GM12878 (cell line): ENCODE data around the gene CEBPE. TPM values are rescaled to one million over a fixed set of nuclear protein-coding genes. Genes with fewer than 3 reads are reported as not detected.

Experiments
- ATAC-seq: fragments of 200-7000 bp; cut with Tn5 transposase; 3 replicates; pipeline ENCODE4 v1.9.1; 2020; ENCODE audit warnings: mild to moderate bottlenecking, moderate library complexity
- Bru-seq: library from RNA; stranded (reverse); fragments of 400-500 nt; gene quantifications from one replicate; lab custom pipeline; 2021; lab: Mats Ljungman, UMichigan
- BruChase-seq, 2 experiments: library from RNA; stranded (reverse); fragments of 400-500 nt; gene quantifications; one replicate each; lab custom pipeline; 2021; lab: Mats Ljungman, UMichigan
- BruUV-seq: library from RNA; stranded (reverse); fragments of 400-500 nt; replicated peaks from 2 replicates; lab custom pipeline; 2021; lab: Mats Ljungman, UMichigan
- CTCF ChIA-PET: fragments of 300-600 bp; sonication (Branson Sonifier 250); formaldehyde crosslinking; extraction: SDS; loops from one replicate; lab custom pipeline; 2021; ENCODE audit warnings: inconsistent platforms; lab: Yijun Ruan, JAX
- POLR2A ChIA-PET: fragments of 350-600 bp; formaldehyde crosslinking; extraction: SDS; loops from one replicate; lab custom pipeline; 2021; ENCODE audit warnings: inconsistent platforms; lab: Charles Lee
- RAD21 ChIA-PET: fragments of 300-600 bp; sonication (Branson Sonifier 250); formaldehyde crosslinking; loops from one replicate; lab custom pipeline; 2023; ENCODE audit warnings: antibody characterized with exemption; ENCODE audit not compliant: unreplicated experiment; lab: Charles Lee
- SMC1A ChIA-PET: fragments of 300-600 bp; sonication (Branson Sonifier 250); formaldehyde crosslinking; loops from one replicate; lab custom pipeline; 2023; ENCODE audit not compliant: unreplicated experiment, uncharacterized antibody; lab: Charles Lee
- DNase-seq: peaks from one replicate; pipeline ENCODE4 v3.0.0-alpha.2; 2011; ENCODE audit warnings: low read depth, low spot score
- FAIRE-seq: peaks from 3 replicates; lab custom pipeline; 2011; peaks lifted over from hg19 to GRCh38; lab: Jason Lieb, UNC
- H2AFZ ChIP-seq: 2 replicates; pipeline ENCODE4 v1.6.0; 2011; ENCODE audit warnings: low read depth, low read length, control low read depth; ENCODE audit not compliant: control insufficient read depth
- H3K27ac ChIP-seq: 2 replicates; pipeline ENCODE4 v1.5.1; 2011; ENCODE audit warnings: control low read depth; ENCODE audit not compliant: control insufficient read depth, insufficient read depth
- H3K27me3 ChIP-seq, 2 experiments: replicated peaks in 1 of 2; 2 replicates each; pipeline versions ENCODE4 v1.6.0 to v1.6.1; 2011; ENCODE audit warnings: low read length in 1 of 2; ENCODE audit not compliant: control insufficient read depth in 2 of 2, insufficient read depth in 2 of 2
- H3K36me3 ChIP-seq, 2 experiments: 2 replicates each; pipeline ENCODE4 v1.5.1; 2011; ENCODE audit warnings: low read length in 1 of 2; ENCODE audit not compliant: control insufficient read depth in 2 of 2, insufficient read depth in 2 of 2
- H3K4me1 ChIP-seq: 2 replicates; pipeline ENCODE4 v1.6.1; 2011; ENCODE audit warnings: mild to moderate bottlenecking, low read length, moderate library complexity, mixed read lengths; ENCODE audit not compliant: control insufficient read depth, insufficient read depth
- H3K4me2 ChIP-seq: 2 replicates; pipeline ENCODE4 v1.6.0; 2011; ENCODE audit warnings: control low read depth; ENCODE audit not compliant: control insufficient read depth, insufficient read depth
- H3K4me3 ChIP-seq: fragments of 200-600 bp; sonication (generic); 2 replicates; pipeline ENCODE4 v1.5.1; 2016
- H3K79me2 ChIP-seq: 2 replicates; pipeline ENCODE4 v1.6.0; 2011; ENCODE audit warnings: low read length; ENCODE audit not compliant: control insufficient read depth, insufficient read depth
- H3K9ac ChIP-seq: 2 replicates; pipeline ENCODE4 v1.8.0; 2011; ENCODE audit warnings: low read length, control low read depth, mixed read lengths; ENCODE audit not compliant: control insufficient read depth, insufficient read depth
- H3K9me3 ChIP-seq: replicated peaks from 3 replicates; pipeline ENCODE4 v1.5.1; 2011; ENCODE audit warnings: mild to moderate bottlenecking, low read length; ENCODE audit not compliant: control insufficient read depth, insufficient read depth
- H4K20me1 ChIP-seq: 2 replicates; pipeline ENCODE4 v1.6.0; 2011; ENCODE audit not compliant: control insufficient read depth, insufficient read depth
- BHLHE40 ChIP-seq, 2 experiments: fragments of 450-650 bp in 1 of 2; IDR thresholded peaks; 2 replicates each; pipeline ENCODE4 v1.6.1; 2011 to 2017; ENCODE audit warnings: low read depth in 2 of 2, borderline replicate concordance in 1 of 2, improper control_type of control experiment in 1 of 2, low read length in 1 of 2, mild to moderate bottlenecking in 1 of 2
- BMI1 ChIP-seq: fragments of 450-650 bp; IDR thresholded peaks from 2 replicates; pipeline ENCODE4 v1.6.1; 2016; ENCODE audit warnings: mild to moderate bottlenecking, moderate library complexity, borderline replicate concordance
- CEBPB ChIP-seq, 2 experiments: fragments of 150-350 bp in 1 of 2; IDR thresholded peaks; 2 replicates each; pipeline ENCODE4 v1.6.1; 2012 to 2014; ENCODE audit warnings: low read depth in 2 of 2, low read length in 2 of 2, borderline replicate concordance in 1 of 2, inconsistent platforms in 1 of 2
- HDGF ChIP-seq: fragments of 450-650 bp; IDR thresholded peaks from 2 replicates; pipeline ENCODE4 v1.6.1; 2016; ENCODE audit warnings: antibody characterized with exemption
- MYB ChIP-seq: fragments of 150-350 bp; IDR thresholded peaks from 2 replicates; pipeline ENCODE4 v1.6.1; 2014; ENCODE audit warnings: mild to moderate bottlenecking, low read depth, low read length, borderline replicate concordance
- NFIC ChIP-seq: IDR thresholded peaks from 2 replicates; pipeline ENCODE4 v1.6.1; 2012; ENCODE audit warnings: low read depth, mild to moderate bottlenecking, inconsistent platforms, low read length, moderate library complexity
- NRF1 ChIP-seq: conservative IDR thresholded peaks from 2 replicates; pipeline ENCODE4 v1.6.1; 2011; ENCODE audit warnings: mild to moderate bottlenecking, low read depth, low read length, improper control_type of control experiment
- PRDM15 ChIP-seq: fragments of 450-650 bp; formaldehyde crosslinking; IDR thresholded peaks from 2 replicates; pipeline ENCODE4 v1.4.0; 2020; ENCODE audit warnings: mild to moderate bottlenecking, moderate library complexity
- WGBS: methylation state at CpG from one replicate; pipeline ENCODE4 v1.1.6; 2016; ENCODE audit warnings: low lambda C conversion rate; ENCODE audit not compliant: insufficient replicate concordance, insufficient coverage; ENCODE audit errors: missing lambda C conversion rate; 5-methylcytosine and 5-hydroxymethylcytosine counted together
- in situ Hi-C: fragments of 300-500 bp; cut with MboI; formaldehyde crosslinking; loops from 9 replicates; pipeline ENCODE4 v1.14.3; 2018; ENCODE audit warnings: mixed read lengths
- intact Hi-C: fragments of 100-400 bp; cut with micrococcal nuclease; formaldehyde crosslinking; loops from one replicate; pipeline ENCODE4 v1.14.2; 2022; ENCODE audit not compliant: unreplicated experiment
- long read RNA-seq, 2 experiments: library from polyadenylated mRNA; unstranded; transcript quantifications; one replicate each; pipeline ENCODE4 v2.0.0, GENCODE V29; 2019 to 2020
- polyA minus RNA-seq, 3 experiments: library from RNA; depleted of rRNA, polyadenylated mRNA; stranded (reverse); fragments of >200 nt; gene quantifications; 2 replicates each; pipeline ENCODE4 v1.2.3, GENCODE V29; 2011
- polyA plus RNA-seq, 11 experiments: library from polyadenylated mRNA; depleted of rRNA in 4 of 11; unstranded in 6 of 11; stranded (reverse) in 5 of 11; fragments of >200 nt; fragmentation: Nextera tagmentation in 4 of 11; fragmentation: Illumina TruSeq in 1 of 11; extraction: Ambion mirVana in 4 of 11; extraction: Trizol in 1 of 11; gene quantifications; 1 replicate in 1 of 11; 2 replicates in 10 of 11; pipeline versions ENCODE4 v1.2.1 to v1.2.3, GENCODE V29; 2011 to 2016; ENCODE audit warnings: inconsistent platforms in 2 of 11, missing spikeins in 2 of 11, low read depth in 1 of 11
- total RNA-seq, 4 experiments: library from RNA; depleted of rRNA in 3 of 4; stranded (reverse); fragments of >200 nt in 3 of 4; fragmentation: Illumina TruSeq in 1 of 4; extraction: Trizol in 1 of 4; gene quantifications; 2 replicates each; pipeline versions ENCODE4 v1.2.1 to v1.2.3, GENCODE V29; 2013 to 2021
- TF ChIP-seq, protein P1 (sequence below): fragments of 150-350 bp; IDR thresholded peaks from 2 replicates; pipeline ENCODE4 v1.6.1; 2014; ENCODE audit warnings: mild to moderate bottlenecking, low read depth, low read length
- TF ChIP-seq, protein P2 (sequence below): IDR thresholded peaks from 2 replicates; pipeline ENCODE4 v1.6.1; 2012; ENCODE audit warnings: low read depth, low read length, improper control_type of control experiment

CEBPE gene
- not detected in 2 replicates for total RNA-seq (2013; cell fraction: nucleolus; rRNA removed)
- 0.45 TPM in 1 of 2 replicates, not detected in the other for total RNA-seq (2014; rRNA removed)
- 0.09 TPM in 1 of 2 replicates, not detected in the other for total RNA-seq (2014; rRNA removed; fragmentation: Illumina TruSeq; extraction: Trizol)
- 0.21 TPM in 1 of 2 replicates, not detected in the other for total RNA-seq (2021)
- polyA plus RNA-seq (2011; ENCODE audit: low read depth): not detected
- polyA plus RNA-seq (2011; rRNA removed): not detected in 2 replicates
- not detected in 2 replicates for polyA plus RNA-seq (2011; cell fraction: cytosol; rRNA removed)
- polyA plus RNA-seq (2011; cell fraction: nucleus; rRNA removed): not detected in 2 replicates
- polyA plus RNA-seq (2012): not detected in 2 replicates
- polyA plus RNA-seq (2014; fragmentation: Illumina TruSeq; extraction: Trizol): not detected in 2 replicates
- not detected for polyA plus RNA-seq (2014; fragmentation: Nextera tagmentation; extraction: Ambion mirVana)
- polyA plus RNA-seq (2014; rRNA removed): 0.23 and 0.24 TPM in 2 replicates
- not detected for polyA plus RNA-seq (2016; fragmentation: Nextera tagmentation; extraction: Ambion mirVana)
- polyA minus RNA-seq (2011; rRNA and poly(A)+ RNA removed): not detected in 2 replicates
- not detected in 2 replicates for polyA minus RNA-seq (2011; cell fraction: cytosol; rRNA and poly(A)+ RNA removed)
- polyA minus RNA-seq (2011; cell fraction: nucleus; rRNA and poly(A)+ RNA removed): not detected in 2 replicates
- not detected for Bru-seq, nascent RNA
- BruChase-seq, experiment 1, labeled RNA remaining after a 6-hour chase: not detected
- not detected for BruChase-seq, experiment 2, labeled RNA remaining after a 2-hour chase
- long read RNA-seq, experiment 1: 0 reads
- long read RNA-seq, experiment 2: 0 reads

DNA sequence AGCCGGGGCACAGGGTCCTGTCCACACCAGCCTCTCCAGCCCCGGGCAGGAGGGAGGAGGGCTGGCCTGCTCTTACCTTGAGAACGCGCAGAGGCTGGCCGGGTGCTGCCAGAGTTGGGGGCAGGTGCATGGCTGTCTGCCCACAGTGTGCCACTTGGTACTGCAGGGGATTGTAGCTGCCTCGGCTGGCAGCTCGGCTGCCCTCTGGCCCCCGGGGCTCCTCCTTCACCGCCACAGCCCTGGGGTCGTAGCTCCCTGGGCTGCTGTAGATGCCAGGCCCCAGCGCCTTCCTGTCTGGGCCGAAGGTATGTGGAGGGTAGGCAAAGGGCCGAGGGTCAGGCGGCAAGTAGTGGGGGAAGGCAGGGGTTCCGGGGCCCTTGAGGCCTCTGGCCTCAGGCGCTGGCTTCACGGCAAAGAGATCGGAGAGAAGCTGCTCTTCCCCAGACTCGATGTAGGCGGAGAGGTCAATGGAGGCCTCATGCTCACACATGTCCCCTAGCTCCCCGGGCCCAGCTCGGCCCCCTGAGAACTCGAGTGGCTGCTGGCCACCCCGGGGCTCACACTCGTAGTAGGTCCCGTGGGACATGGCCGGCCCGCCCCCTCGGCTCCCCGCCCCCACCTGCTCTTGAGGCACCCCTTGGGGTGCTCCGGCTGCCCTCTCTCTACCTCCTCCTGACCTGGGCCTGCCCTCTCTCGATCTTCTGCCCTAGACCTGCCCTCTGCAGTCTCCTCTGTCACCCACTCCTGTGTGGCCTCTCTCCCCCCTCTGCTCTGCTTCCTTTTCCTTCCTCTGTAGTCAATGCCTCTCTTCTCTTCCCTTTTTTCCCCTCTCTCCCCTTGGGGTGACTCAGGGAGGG is at the start of gene CEBPE:
Gene CEBPE (minus strand): TSS at position 750 of the 857 bp plus-strand sequence. CDS start 164 bp downstream, at position 586.
- no peaks in the 10 kb centered on the region for H3K79me2 ChIP-seq
- RAD21 ChIA-PET: interaction anchor here (1.0 kb wide), 1 partner anchor 179 kb away, joined by 3 read pairs; no protein-coding TSS in a partner anchor
- CTCF ChIA-PET: interaction anchor here (0.9 to 6.4 kb wide), 10 partner anchors 8 to 514 kb away, joined by 3 to 127 read pairs (median 26); partner anchors contain the start of genes ACIN1, C14orf119, PABPN1 and SLC7A8
- no TSS peak for BruUV-seq
- no peak within 1 kb of the TSS for H3K9ac ChIP-seq
- POLR2A ChIA-PET: interaction anchor here (1.0 kb wide), 1 partner anchor 24 kb away, joined by 5 read pairs; the partner anchor contains the start of genes ACIN1 and C14orf119
- FAIRE-seq (no peak), DNase-seq (no peak), ATAC-seq (no peak)
- no peaks in the 10 kb centered on the region for H3K36me3 ChIP-seq
- H3K27me3 ChIP-seq: peaks cover 0 to 2% of the 10 kb centered on the region in 2 experiments; a peak in 2 of 4 replicates
- peak within 1 kb of the TSS; percentile 68 for H2AFZ ChIP-seq
- peaks cover 20% of the 10 kb centered on the region for H3K4me1 ChIP-seq
- no peaks in the 10 kb centered on the region for H4K20me1 ChIP-seq
- no peak within 1 kb of the TSS for H3K4me3 ChIP-seq
- H3K9me3 ChIP-seq: no peaks in the 10 kb centered on the region
- peak within 1 kb of the TSS; percentile 21; the same call in 1 of the 2 replicates for H3K4me2 ChIP-seq
- intact Hi-C loops (no loop called here), in situ Hi-C loops (no loop called here)
- no peak within 1 kb of the TSS for H3K27ac ChIP-seq
- SMC1A ChIA-PET: interaction anchor here (1.0 to 3.2 kb wide), 2 partner anchors 24 to 50 kb away, joined by 4 to 20 read pairs; partner anchors contain the start of genes ACIN1 and C14orf119
- 88% methylated on average over 23 of the region's 32 CpGs for WGBS
- TF ChIP-seq, protein P1, sequence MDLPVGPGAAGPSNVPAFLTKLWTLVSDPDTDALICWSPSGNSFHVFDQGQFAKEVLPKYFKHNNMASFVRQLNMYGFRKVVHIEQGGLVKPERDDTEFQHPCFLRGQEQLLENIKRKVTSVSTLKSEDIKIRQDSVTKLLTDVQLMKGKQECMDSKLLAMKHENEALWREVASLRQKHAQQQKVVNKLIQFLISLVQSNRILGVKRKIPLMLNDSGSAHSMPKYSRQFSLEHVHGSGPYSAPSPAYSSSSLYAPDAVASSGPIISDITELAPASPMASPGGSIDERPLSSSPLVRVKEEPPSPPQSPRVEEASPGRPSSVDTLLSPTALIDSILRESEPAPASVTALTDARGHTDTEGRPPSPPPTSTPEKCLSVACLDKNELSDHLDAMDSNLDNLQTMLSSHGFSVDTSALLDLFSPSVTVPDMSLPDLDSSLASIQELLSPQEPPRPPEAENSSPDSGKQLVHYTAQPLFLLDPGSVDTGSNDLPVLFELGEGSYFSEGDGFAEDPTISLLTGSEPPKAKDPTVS: no peak
- no peak for TF ChIP-seq HDGF
- TF ChIP-seq BHLHE40 (IDR thresholded peaks at IDR 0.05; ENCODE audit: borderline replicate concordance in 1 of 2, low read depth in 2 of 2, low read length in 1 of 2): no peak
- no peak for TF ChIP-seq NRF1
- TF ChIP-seq MYB: no peak
- no peak for TF ChIP-seq CEBPB (IDR thresholded peaks at IDR 0.05; ENCODE audit: borderline replicate concordance in 1 of 2, low read depth in 2 of 2, low read length in 2 of 2)
- no peak for TF ChIP-seq BMI1
- no peak for TF ChIP-seq NFIC
- TF ChIP-seq, protein P2, sequence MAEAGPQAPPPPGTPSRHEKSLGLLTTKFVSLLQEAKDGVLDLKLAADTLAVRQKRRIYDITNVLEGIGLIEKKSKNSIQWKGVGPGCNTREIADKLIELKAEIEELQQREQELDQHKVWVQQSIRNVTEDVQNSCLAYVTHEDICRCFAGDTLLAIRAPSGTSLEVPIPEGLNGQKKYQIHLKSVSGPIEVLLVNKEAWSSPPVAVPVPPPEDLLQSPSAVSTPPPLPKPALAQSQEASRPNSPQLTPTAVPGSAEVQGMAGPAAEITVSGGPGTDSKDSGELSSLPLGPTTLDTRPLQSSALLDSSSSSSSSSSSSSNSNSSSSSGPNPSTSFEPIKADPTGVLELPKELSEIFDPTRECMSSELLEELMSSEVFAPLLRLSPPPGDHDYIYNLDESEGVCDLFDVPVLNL: no peak
- TF ChIP-seq PRDM15 (CRISPR knock-in tag): no peak
